Loucy (cell line): ENCODE measurements around the gene ABCC11.
"Not testable (repeated sequence)": the region's sequence is repeated elsewhere in the genome, so short reads cannot be mapped to it uniquely, and the experiment has no call there.

Experiments
- H2AFZ ChIP-seq: fragments of 200-600 bp; sonication (generic); 2 replicates; pipeline ENCODE4 v1.6.0; 2016; ENCODE audit warnings: antibody characterized with exemption, mild to moderate bottlenecking, low read length, moderate library complexity
- H3F3A ChIP-seq: fragments of 200-600 bp; 2 replicates; pipeline ENCODE4 v1.6.0; 2016; ENCODE audit warnings: antibody characterized with exemption, low read depth, mild to moderate bottlenecking
- H3K27me3 ChIP-seq: fragments of 200-600 bp; sonication (generic); 2 replicates; pipeline ENCODE4 v1.6.1; 2014; ENCODE audit warnings: low read length, mild to moderate bottlenecking; ENCODE audit not compliant: insufficient read depth, poor library complexity, severe bottlenecking
- H3K36me3 ChIP-seq: fragments of 200-600 bp; sonication (generic); 2 replicates; pipeline ENCODE4 v1.6.1; 2016; ENCODE audit warnings: low read length; ENCODE audit not compliant: insufficient read depth
- H3K4me1 ChIP-seq: fragments of 200-600 bp; sonication (generic); 2 replicates; pipeline ENCODE4 v1.5.1; 2014; ENCODE audit warnings: low read length, mild to moderate bottlenecking; ENCODE audit not compliant: insufficient read depth, poor library complexity, severe bottlenecking
- H3K4me2 ChIP-seq: fragments of 200-600 bp; sonication (generic); 2 replicates; pipeline ENCODE4 v1.6.0; 2014; ENCODE audit warnings: antibody characterized with exemption, low read length, low read depth, mild to moderate bottlenecking; ENCODE audit not compliant: poor library complexity, severe bottlenecking
- H3K4me3 ChIP-seq: fragments of 200-600 bp; sonication (generic); 2 replicates; pipeline ENCODE4 v1.5.1; 2014; ENCODE audit warnings: low read length, mild to moderate bottlenecking, mixed read lengths; ENCODE audit not compliant: poor library complexity, severe bottlenecking
- H3K79me2 ChIP-seq: fragments of 200-600 bp; sonication (generic); 2 replicates; pipeline ENCODE4 v1.6.1; 2014; ENCODE audit warnings: low read length; ENCODE audit not compliant: insufficient read depth
- H3K9ac ChIP-seq: fragments of 200-600 bp; sonication (generic); 2 replicates; pipeline ENCODE4 v1.6.0; 2014; ENCODE audit warnings: mild to moderate bottlenecking, low read depth, low read length, moderate library complexity; ENCODE audit not compliant: poor library complexity, severe bottlenecking
- H3K9me2 ChIP-seq: fragments of 200-600 bp; sonication (generic); replicated peaks from 2 replicates; pipeline ENCODE4 v1.6.1; 2016; ENCODE audit warnings: low read depth, low read length, mixed read lengths
- H3K9me3 ChIP-seq: fragments of 200-600 bp; sonication (generic); 2 replicates; pipeline ENCODE4 v1.6.1; 2014; ENCODE audit warnings: mild to moderate bottlenecking, antibody characterized with exemption, low read length, low read depth; ENCODE audit not compliant: insufficient read depth
- H4K20me1 ChIP-seq: fragments of 200-600 bp; sonication (generic); 2 replicates; pipeline ENCODE4 v1.6.0; 2014; ENCODE audit warnings: antibody characterized with exemption, low read length, mild to moderate bottlenecking; ENCODE audit not compliant: insufficient read depth, poor library complexity, severe bottlenecking
- CTCF ChIP-seq: fragments of 200-600 bp; sonication (generic); conservative IDR thresholded peaks from 2 replicates; pipeline ENCODE4 v1.5.1; 2014; ENCODE audit warnings: mild to moderate bottlenecking, antibody characterized with exemption, low read length
- EZH2phosphoT487 ChIP-seq: fragments of 200-600 bp; IDR thresholded peaks from 2 replicates; pipeline ENCODE4 v1.6.1; 2018; ENCODE audit warnings: antibody characterized with exemption, mild to moderate bottlenecking, moderate library complexity, borderline replicate concordance

ABCC11 gene

DNA sequence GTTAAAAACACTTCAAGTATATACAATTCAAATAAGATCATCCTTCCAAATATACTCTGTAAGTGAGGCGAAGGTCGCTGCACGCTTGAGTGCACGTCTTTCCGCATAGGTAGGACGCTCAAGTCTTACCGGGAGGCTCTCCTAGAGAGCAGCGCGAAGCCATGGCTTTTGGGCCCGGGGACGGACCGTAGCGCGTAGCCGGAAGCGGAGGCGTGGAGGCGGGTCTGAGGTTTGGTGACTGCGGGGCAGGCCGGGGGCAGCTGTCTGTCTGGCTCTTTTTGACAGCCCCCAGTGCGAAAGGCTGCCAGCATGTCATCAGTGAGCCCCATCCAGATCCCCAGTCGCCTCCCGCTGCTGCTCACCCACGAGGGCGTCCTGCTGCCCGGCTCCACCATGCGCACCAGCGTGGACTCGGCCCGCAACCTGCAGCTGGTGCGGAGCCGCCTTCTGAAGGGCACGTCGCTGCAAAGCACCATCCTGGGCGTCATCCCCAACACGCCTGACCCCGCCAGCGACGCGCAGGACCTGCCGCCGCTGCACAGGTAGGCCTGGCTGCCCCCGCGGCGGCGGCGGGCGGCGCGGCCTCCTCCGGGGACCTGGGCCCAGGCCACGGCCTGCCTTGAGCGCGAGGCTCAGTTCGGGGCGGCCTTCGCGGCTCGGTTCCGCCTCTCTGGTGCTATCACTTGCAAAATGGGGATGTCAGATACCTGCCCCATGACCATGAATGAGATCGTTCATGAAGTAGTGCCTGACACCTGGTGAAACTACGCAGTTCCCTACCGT lies 3.1 kb downstream of the ABCC11 start, which contains the start of gene LONP2:
TSS of gene LONP2 (plus strand) at position 221 of the 783 bp plus-strand sequence. CDS start at position 310, 89 bp downstream.
- H3K4me1 ChIP-seq: peaks cover 27% of the 10 kb centered on the region
- H2AFZ ChIP-seq: peak within 1 kb of the TSS; percentile 90
- no peaks in the 10 kb centered on the region for H3K9me2 ChIP-seq
- no peaks in the 10 kb centered on the region for H3K27me3 ChIP-seq
- H3K9me3 ChIP-seq: no peaks in the 10 kb centered on the region
- peak within 1 kb of the TSS; percentile 96 for H3K4me3 ChIP-seq
- TF ChIP-seq CTCF: no peak
- TF ChIP-seq EZH2phosphoT487: no peak
- peak within 1 kb of the TSS; percentile 91 for H3K9ac ChIP-seq
- peak within 1 kb of the TSS; percentile 99 for H3K4me2 ChIP-seq
- H3K36me3 ChIP-seq: no peaks in the 10 kb centered on the region
- H3F3A ChIP-seq: no peaks in the 10 kb centered on the region
- peaks cover 38% of the 10 kb centered on the region for H4K20me1 ChIP-seq
- peaks cover 50% of the 10 kb centered on the region for H3K79me2 ChIP-seq

GRCh38 chr16:48240147-48240546 lies 7.2 kb downstream of the ABCC11 start:
- H3K4me2 ChIP-seq, H3K9me2 ChIP-seq, H3K9me3 ChIP-seq, H4K20me1 ChIP-seq, H2AFZ ChIP-seq, H3K36me3 ChIP-seq, H3K9ac ChIP-seq, H3F3A ChIP-seq, H3K4me3 ChIP-seq, H3K4me1 ChIP-seq, H3K27me3 ChIP-seq: not testable (repeated sequence)
- H3K79me2 ChIP-seq: peaks cover 10% of the 10 kb centered on the region

GRCh38 chr16:48236286-48236685 lies 11.1 kb downstream of the ABCC11 start:
- H4K20me1 ChIP-seq: no peaks in the 10 kb centered on the region
- H3K9ac ChIP-seq: no peak overlapping the region
- no peaks in the 10 kb centered on the region for H3K79me2 ChIP-seq
- H3K36me3 ChIP-seq: no peaks in the 10 kb centered on the region
- H3K4me1 ChIP-seq: no peaks in the 10 kb centered on the region
- no peak overlapping the region for H2AFZ ChIP-seq
- no peak overlapping the region for H3K4me2 ChIP-seq
- TF ChIP-seq EZH2phosphoT487: no peak
- TF ChIP-seq CTCF: no peak
- H3K4me3 ChIP-seq: no peak overlapping the region
- no peaks in the 10 kb centered on the region for H3K9me3 ChIP-seq
- no peaks in the 10 kb centered on the region for H3F3A ChIP-seq
- no peaks in the 10 kb centered on the region for H3K27me3 ChIP-seq
- H3K9me2 ChIP-seq: no peaks in the 10 kb centered on the region
